Kidney (tissue), 14 donors: Measurements from ENCODE around the gene ATP11B. TPM values are rescaled to one million over a fixed set of nuclear protein-coding genes. Genes with fewer than 3 reads are reported as not detected.

Experiments
- DNase-seq, 5 donors: peaks; one replicate each; pipeline ENCODE4 v3.0.0-alpha.2; 2013 to 2020
- FAIRE-seq: peaks from 2 replicates; lab custom pipeline; 2012; peaks lifted over from hg19 to GRCh38; lab: Jason Lieb, UNC
- H3K27ac ChIP-seq, 2 donors: one replicate each; pipeline ENCODE4 v1.7.0; 2013; ENCODE audit warnings: low read depth in 2 of 2, low read length in 2 of 2, inconsistent platforms in 1 of 2
- H3K27me3 ChIP-seq: one replicate; pipeline ENCODE4 v1.7.1; 2013; ENCODE audit warnings: low read length, inconsistent platforms; ENCODE audit not compliant: control insufficient read depth, insufficient read depth
- H3K36me3 ChIP-seq, 3 donors: one replicate each; pipeline versions ENCODE4 v1.7.0 to v1.7.1; 2013; ENCODE audit warnings: low read length in 3 of 3, control low read depth in 1 of 3, inconsistent platforms in 1 of 3; ENCODE audit not compliant: insufficient read depth in 3 of 3, control insufficient read depth in 2 of 3
- H3K4me1 ChIP-seq, 3 donors: one replicate each; pipeline versions ENCODE4 v1.7.0 to v1.7.1; 2013; ENCODE audit warnings: low read length in 3 of 3, inconsistent platforms in 1 of 3, low read depth in 1 of 3; ENCODE audit not compliant: control insufficient read depth in 2 of 3, insufficient read depth in 2 of 3
- H3K4me3 ChIP-seq, 3 donors: one replicate each; pipeline versions ENCODE4 v1.7.0 to v1.8.1; 2013; ENCODE audit warnings: low read length in 3 of 3, control low read depth in 1 of 3, inconsistent platforms in 1 of 3
- H3K9ac ChIP-seq, 3 donors: one replicate each; pipeline versions ENCODE4 v1.7.0 to v1.7.1; 2013; ENCODE audit warnings: low read length in 3 of 3, control low read depth in 1 of 3, inconsistent platforms in 1 of 3
- H3K9me3 ChIP-seq, 3 donors: one replicate each; pipeline versions ENCODE4 v1.7.0 to v1.7.1; 2013; ENCODE audit warnings: low read length in 3 of 3, control low read depth in 1 of 3, inconsistent platforms in 1 of 3; ENCODE audit not compliant: control insufficient read depth in 2 of 3, insufficient read depth in 1 of 3
- CTCF ChIP-seq: IDR thresholded peaks from 3 replicates; pipeline ENCODE4 v1.5.1; 2012; ENCODE audit warnings: mild to moderate bottlenecking, moderate library complexity, borderline replicate concordance; ENCODE audit not compliant: insufficient read depth; ENCODE audit errors: extremely low read depth
- intact Hi-C: fragments of 100-400 bp; cut with DNase I; formaldehyde crosslinking; loops from one replicate; pipeline ENCODE4 v1.11.1; 2022
- polyA plus RNA-seq: library from polyadenylated mRNA; stranded (reverse); fragments of 350-450 nt; fragmentation: Illumina TruSeq; extraction: RNeasy Lipid Tissue Mini Kit (QIAGEN cat#74804); gene quantifications from one replicate; pipeline ENCODE4 v1.2.3, GENCODE V29; 2014; ENCODE audit warnings: low read depth, low replicate concordance; ENCODE audit not compliant: insufficient read depth
- total RNA-seq: library from RNA; stranded (reverse); fragmentation: NEBNext Ultra II Directional; extraction: Animal tissue kit (Norgen Biotek cat#: 25700); gene quantifications from one replicate; pipeline ENCODE4 v1.2.1, GENCODE V29; 2021
- donor health status: control.
- donor health status: control.
- donor health status: control.
- donor health status: control.
- donor health status: control.
- donor health status: DM: yes; HTN: yes; CAD: no.
- donor health status: Normal renal cell carcinoma (clear cell type).

The ATP11B gene
- total and polyA plus RNA-seq, 2 donors from 2014 or later, result 8.0 to 65.0 TPM

DNA sequence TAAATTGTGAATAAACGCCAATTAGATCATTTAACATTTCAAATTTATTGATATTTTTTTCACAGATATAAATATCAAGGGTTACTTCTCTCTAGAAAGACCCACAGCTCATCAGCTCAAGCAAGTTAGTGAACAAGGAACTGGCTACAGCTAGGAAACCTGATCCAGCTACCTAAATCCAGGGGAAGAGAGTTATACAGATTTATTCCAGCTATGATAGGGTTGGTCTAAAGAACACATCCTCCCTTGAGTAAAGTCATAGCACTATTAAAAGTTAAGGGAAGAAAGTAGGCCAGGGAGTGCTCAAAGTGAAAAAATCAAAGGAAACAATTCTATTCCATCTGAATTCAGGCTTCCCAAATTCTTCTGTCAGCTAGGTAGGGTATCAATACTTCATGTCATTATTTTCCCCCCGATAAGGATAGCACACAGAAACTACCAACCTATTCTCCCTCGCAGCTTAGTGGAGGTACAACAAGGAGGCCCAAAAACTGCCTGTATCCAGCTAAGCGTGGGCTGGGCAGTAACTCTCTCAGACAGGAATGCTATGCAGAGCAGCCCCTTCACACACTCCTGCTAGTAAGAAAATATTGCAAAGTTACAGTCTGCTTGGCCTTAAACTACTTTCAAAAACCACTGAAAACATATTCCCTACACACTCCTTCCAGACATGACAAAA, 143.1 kb downstream of the ATP11B start:
- FAIRE-seq (no peak), DNase-seq (peak in 2 of 5 donors; percentile 24 to 46)
- intact Hi-C loops, result no loop called here
- Histone ChIP-seq H3K36me3 (no peaks in the 10 kb centered on the region), H3K27me3 (no peaks in the 10 kb centered on the region), H3K4me3 (no peak overlapping the region), H3K4me1 (no peaks in the 10 kb centered on the region), H3K9me3 (peaks cover 0 to 8% (median 0%) of the 10 kb centered on the region in 3 donors), H3K27ac (no peak overlapping the region), H3K9ac (no peak overlapping the region)
- TF ChIP-seq CTCF, result no peak

DNA sequence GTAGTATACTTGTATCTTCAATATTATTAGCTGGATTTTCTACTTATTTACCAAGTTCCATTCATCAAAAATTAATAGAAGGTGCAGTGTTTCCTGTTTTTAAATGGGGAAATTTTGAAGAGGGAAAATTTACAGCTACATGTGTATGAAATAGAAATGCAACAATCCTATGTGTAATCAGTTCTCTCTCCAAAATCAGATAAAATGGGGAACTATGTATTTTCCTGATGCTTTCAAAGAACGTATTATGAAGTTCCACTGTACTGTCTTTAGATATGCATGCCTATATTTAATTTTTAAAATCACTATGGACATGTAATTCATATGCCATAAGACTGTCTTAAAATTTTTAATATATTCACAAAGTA, 143.6 kb downstream of the ATP11B start:
- Histone ChIP-seq H3K27me3 (no peaks in the 10 kb centered on the region), H3K4me1 (no peaks in the 10 kb centered on the region), H3K27ac (no peak overlapping the region), H3K9me3 (peaks cover 0 to 8% (median 0%) of the 10 kb centered on the region in 3 donors), H3K9ac (no peak overlapping the region), H3K4me3 (no peak overlapping the region), H3K36me3 (no peaks in the 10 kb centered on the region)
- TF ChIP-seq CTCF, result no peak
- DNase-seq, result no peak
- intact Hi-C loops, result no loop called here
- no peak for FAIRE-seq

DNA sequence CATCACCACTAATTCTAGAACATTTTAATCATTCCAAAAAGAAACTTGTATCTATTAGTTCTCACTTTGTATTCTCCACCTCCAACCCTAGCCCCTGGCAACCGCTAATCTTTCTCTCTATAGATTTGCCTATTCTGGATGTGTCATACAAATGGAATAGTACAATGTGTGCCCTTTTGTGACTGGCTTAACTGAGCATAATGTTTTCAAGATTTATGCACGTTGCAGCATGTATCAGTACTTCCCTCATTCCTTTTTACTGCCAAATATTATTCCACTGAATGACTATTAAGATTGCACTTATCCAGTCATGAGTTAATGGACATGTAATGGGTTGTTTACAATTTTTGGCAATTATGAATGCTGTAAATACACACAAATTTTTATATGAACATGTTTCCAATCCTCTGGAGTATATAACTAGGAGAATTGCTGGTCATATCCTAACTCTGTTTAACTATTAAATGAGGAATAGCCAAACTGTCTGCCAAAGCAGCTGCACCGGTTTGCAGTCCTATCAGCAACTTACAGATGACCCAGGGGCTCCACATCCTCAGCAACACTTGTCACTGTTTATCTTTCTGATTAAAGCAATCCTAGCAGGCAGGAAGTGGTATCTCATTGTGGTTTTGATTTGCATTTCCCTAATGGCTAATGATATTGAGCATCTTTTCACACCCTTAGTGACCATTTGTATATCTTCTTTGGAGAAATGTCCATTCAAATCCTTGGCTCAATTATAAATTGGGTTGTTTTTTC, 144.2 kb downstream of the ATP11B start:
- Histone ChIP-seq H3K4me3 (no peak overlapping the region), H3K27me3 (no peaks in the 10 kb centered on the region), H3K27ac (no peak overlapping the region), H3K4me1 (no peaks in the 10 kb centered on the region), H3K9ac (no peak overlapping the region), H3K9me3 (peaks cover 0 to 3% (median 0%) of the 10 kb centered on the region in 3 donors), H3K36me3 (no peaks in the 10 kb centered on the region)
- FAIRE-seq (no peak), DNase-seq (no peak)
- intact Hi-C loops, result no loop called here
- no peak for TF ChIP-seq CTCF
